HEK293 (cell line): ENCODE measurements around the gene FLYWCH1.

ENCODE experiments used
- CTCF ChIA-PET: fragments of 350-600 bp; formaldehyde crosslinking; extraction: SDS; loops from one replicate; lab custom pipeline; 2021; ENCODE audit warnings: antibody characterized with exemption; lab: Yijun Ruan, JAX
- POLR2A ChIA-PET: fragments of 300-600 bp; formaldehyde crosslinking; extraction: SDS; loops from one replicate; lab custom pipeline; 2020; ENCODE audit warnings: antibody characterized with exemption, inconsistent platforms; lab: Yijun Ruan, JAX
- H3K27ac ChIP-seq: fragments of 200-500 bp; sonication (Bioruptor generic); 2 replicates; pipeline ENCODE4 v1.5.1; 2014; ENCODE audit warnings: low read depth, low read length, control low read depth, inconsistent platforms; ENCODE audit errors: extremely low read depth
- H3K36me3 ChIP-seq, 2 experiments: fragments of 200-500 bp in 1 of 2; sonication (Bioruptor generic) in 1 of 2; 1 replicate in 1 of 2; 2 replicates in 1 of 2; pipeline ENCODE4 v1.5.1; 2014 to 2017; ENCODE audit warnings: inconsistent platforms in 2 of 2, low read length in 2 of 2; ENCODE audit not compliant: control insufficient read depth in 2 of 2, insufficient read depth in 1 of 2
- H3K4me1 ChIP-seq: fragments of 200-500 bp; sonication (Bioruptor generic); 2 replicates; pipeline ENCODE4 v1.5.1; 2014; ENCODE audit warnings: mild to moderate bottlenecking, low read length, inconsistent platforms; ENCODE audit not compliant: control insufficient read depth, insufficient read depth
- H3K4me3 ChIP-seq: 2 replicates; pipeline ENCODE4 v1.5.1; 2011; ENCODE audit warnings: low read depth, mild to moderate bottlenecking, control low read depth, low read length, moderate library complexity
- H3K9me3 ChIP-seq: fragments of 200-500 bp; sonication (Bioruptor generic); 2 replicates; pipeline ENCODE4 v1.5.1; 2014; ENCODE audit warnings: low read depth, low read length, inconsistent platforms; ENCODE audit not compliant: control insufficient read depth, insufficient read depth
- KLF7 ChIP-seq: fragments of 450-650 bp; formaldehyde crosslinking; IDR thresholded peaks from 2 replicates; pipeline ENCODE4 v1.5.1; 2016; ENCODE audit warnings: missing biosample characterization, missing genetic modification characterization, borderline replicate concordance
- KLF9 ChIP-seq: fragments of 450-650 bp; formaldehyde crosslinking; IDR thresholded peaks from 2 replicates; pipeline ENCODE4 v1.5.1; 2016; ENCODE audit warnings: missing biosample characterization, missing genetic modification characterization, low read depth
- PRDM1 ChIP-seq: fragments of 450-650 bp; formaldehyde crosslinking; IDR thresholded peaks from 2 replicates; pipeline ENCODE4; 2016; ENCODE audit warnings: missing biosample characterization, missing genetic modification characterization
- PRDM6 ChIP-seq: fragments of 450-650 bp; formaldehyde crosslinking; IDR thresholded peaks from 2 replicates; pipeline ENCODE4 v1.5.1; 2017; ENCODE audit warnings: missing biosample characterization, missing genetic modification characterization
- TCF7L2 ChIP-seq: IDR thresholded peaks from 2 replicates; pipeline ENCODE4 v1.6.1; 2011; ENCODE audit warnings: low read depth, mild to moderate bottlenecking, inconsistent platforms, low read length, moderate library complexity, borderline replicate concordance
- TSHZ1 ChIP-seq: fragments of 450-650 bp; formaldehyde crosslinking; IDR thresholded peaks from 2 replicates; pipeline ENCODE4 v1.5.1; 2016; ENCODE audit warnings: missing biosample characterization, missing genetic modification characterization, borderline replicate concordance
- YY2 ChIP-seq: fragments of 450-650 bp; formaldehyde crosslinking; IDR thresholded peaks from 2 replicates; pipeline ENCODE4 v1.5.1; 2016; ENCODE audit warnings: missing biosample characterization, missing genetic modification characterization
- ZNF132 ChIP-seq: fragments of 450-650 bp; formaldehyde crosslinking; IDR thresholded peaks from 2 replicates; pipeline ENCODE4 v1.5.1; 2017; ENCODE audit warnings: missing biosample characterization, missing genetic modification characterization, borderline replicate concordance
- ZNF148 ChIP-seq: fragments of 450-650 bp; formaldehyde crosslinking; IDR thresholded peaks from 2 replicates; pipeline ENCODE4 v1.5.0; 2017; ENCODE audit warnings: missing biosample characterization, missing genetic modification characterization, borderline replicate concordance
- ZNF155 ChIP-seq: fragments of 450-650 bp; formaldehyde crosslinking; IDR thresholded peaks from 2 replicates; pipeline ENCODE4 v1.5.1; 2016; ENCODE audit warnings: missing biosample characterization, missing genetic modification characterization
- ZNF18 ChIP-seq: fragments of 450-650 bp; formaldehyde crosslinking; IDR thresholded peaks from 2 replicates; pipeline ENCODE4 v1.5.1; 2016; ENCODE audit warnings: missing biosample characterization, missing genetic modification characterization
- ZNF19 ChIP-seq: fragments of 450-650 bp; formaldehyde crosslinking; IDR thresholded peaks from 2 replicates; pipeline ENCODE4; 2016; ENCODE audit warnings: missing biosample characterization, missing genetic modification characterization, low read depth
- ZNF335 ChIP-seq: fragments of 450-650 bp; formaldehyde crosslinking; conservative IDR thresholded peaks from 2 replicates; pipeline ENCODE4 v1.5.1; 2016; ENCODE audit warnings: missing biosample characterization, missing genetic modification characterization
- ZNF37A ChIP-seq: fragments of 450-650 bp; IDR thresholded peaks from 2 replicates; pipeline ENCODE4 v1.5.1; 2018; ENCODE audit warnings: missing biosample characterization, missing genetic modification characterization
- ZNF398 ChIP-seq: fragments of 450-650 bp; formaldehyde crosslinking; IDR thresholded peaks from 2 replicates; pipeline ENCODE4 v1.5.1; 2017; ENCODE audit warnings: missing biosample characterization, missing genetic modification characterization
- ZNF416 ChIP-seq: fragments of 450-650 bp; formaldehyde crosslinking; IDR thresholded peaks from 2 replicates; pipeline ENCODE4 v1.5.1; 2016; ENCODE audit warnings: missing biosample characterization, missing genetic modification characterization
- ZNF561 ChIP-seq: fragments of 450-650 bp; IDR thresholded peaks from 2 replicates; pipeline ENCODE4 v1.5.1; 2018; ENCODE audit warnings: missing biosample characterization, missing genetic modification characterization, borderline replicate concordance
- ZNF623 ChIP-seq: fragments of 450-650 bp; formaldehyde crosslinking; IDR thresholded peaks from 2 replicates; pipeline ENCODE4 v1.5.1; 2016; ENCODE audit warnings: missing biosample characterization, missing genetic modification characterization
- ZNF654 ChIP-seq: fragments of 450-650 bp; formaldehyde crosslinking; IDR thresholded peaks from 2 replicates; pipeline ENCODE4 v1.5.1; 2016; ENCODE audit warnings: low read depth, missing biosample characterization, missing genetic modification characterization
- ZNF670 ChIP-seq: fragments of 450-650 bp; formaldehyde crosslinking; IDR thresholded peaks from 2 replicates; pipeline ENCODE4 v1.5.1; 2016; ENCODE audit warnings: missing biosample characterization, missing genetic modification characterization, low read depth
- TF ChIP-seq, protein P1 (sequence below): fragments of 450-650 bp; formaldehyde crosslinking; IDR thresholded peaks from 2 replicates; pipeline ENCODE4 v1.5.1; 2016; ENCODE audit warnings: missing biosample characterization, missing genetic modification characterization, borderline replicate concordance
- TF ChIP-seq, protein P2 (sequence below): fragments of 450-650 bp; formaldehyde crosslinking; optimal IDR thresholded peaks from 2 replicates; pipeline ENCODE3; 2016; ENCODE audit warnings: missing biosample characterization, mild to moderate bottlenecking, missing genetic modification characterization

Gene FLYWCH1

DNA sequence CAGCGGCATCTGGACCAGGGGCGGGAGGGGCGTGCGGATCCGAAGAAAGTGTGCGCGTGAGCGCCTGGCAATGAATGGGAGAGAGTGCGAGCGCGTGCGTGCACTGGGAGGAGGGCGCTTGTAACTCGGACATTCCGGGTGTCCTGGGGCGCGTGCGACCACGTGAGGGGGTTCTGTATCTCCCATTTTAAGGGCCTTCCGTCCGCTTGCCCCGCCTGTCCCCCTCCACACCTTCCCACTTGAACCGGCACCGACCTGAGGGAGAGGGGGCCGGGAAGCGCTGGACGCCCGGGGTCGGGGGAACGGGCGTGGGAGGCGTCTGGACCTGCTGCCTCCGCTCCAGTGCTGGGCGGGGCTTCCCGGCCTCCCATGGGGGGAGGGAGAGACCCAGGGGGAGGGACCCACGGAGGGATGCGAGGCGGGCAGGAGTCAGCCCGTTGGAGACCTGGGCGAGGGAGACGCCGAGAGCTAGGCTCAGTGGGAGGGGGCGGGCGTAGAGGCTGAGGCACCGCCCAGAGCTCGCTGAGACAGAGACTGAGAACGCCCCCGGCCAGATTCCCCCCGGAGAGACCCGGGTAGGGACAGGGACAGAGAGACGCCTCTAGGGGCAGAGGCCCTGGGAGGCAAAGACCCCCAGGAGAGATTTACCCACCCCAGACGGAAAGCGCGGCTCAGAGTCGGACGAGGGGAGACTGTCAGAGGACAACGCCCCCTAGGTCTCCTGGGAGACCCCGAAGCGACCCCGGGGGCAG, 52.2 kb downstream of the FLYWCH1 start, which contains the start of gene KREMEN2:
Gene KREMEN2, plus strand, starts transcription at position 553 of the 752 bp plus-strand sequence. CDS start 246 bp downstream, outside the sequence.
- Histone ChIP-seq H3K9me3 (no peaks in the 10 kb centered on the region), H3K36me3 (no peaks in the 10 kb centered on the region), H3K4me3 (peak within 1 kb of the TSS; percentile 37), H3K27ac (peak within 1 kb of the TSS; percentile 12; the same call in 1 of the 2 replicates), H3K4me1 (peaks cover 6% of the 10 kb centered on the region)
- POLR2A ChIA-PET, result interaction anchor here (0.7 to 2.7 kb wide), 7 partner anchors 17 to 185 kb away, joined by 3 to 25 read pairs (median 4); partner anchors contain the start of genes FLYWCH1, FLYWCH2, PKMYT1 and TNFRSF12A
- CTCF ChIA-PET, result interaction anchor here (0.5 to 2.0 kb wide), 2 partner anchors 15 to 96 kb away, joined by 4 to 9 read pairs; no protein-coding TSS in a partner anchor
- TF ChIP-seq TSHZ1 (tag by site-specific recombination) (no peak), ZNF132 (tag by site-specific recombination) (no peak), ZNF654 (tag by site-specific recombination) (no peak), KLF7 (no peak), ZNF18 (tag by site-specific recombination) (peak; percentile 64; the same call in 1 of the 2 replicates), ZNF670 (tag by site-specific recombination) (no peak), ZNF19 (no peak), KLF9 (peak; percentile 74), ZNF37A (no peak), ZNF416 (no peak), YY2 (tag by site-specific recombination) (no peak), ZNF561 (0 out of 2 replicates have a peak, but pooled peaks have one; percentile 82), ZNF148 (tag by site-specific recombination) (no peak), ZNF335 (tag by site-specific recombination) (peak; percentile 90), ZNF155 (tag by site-specific recombination) (no peak), ZNF623 (tag by site-specific recombination) (no peak), ZNF398 (tag by site-specific recombination) (peak; percentile 85), PRDM6 (no peak), TCF7L2 (no peak), PRDM1 (tag by site-specific recombination) (peak; percentile 92)
- TF ChIP-seq, protein P1, sequence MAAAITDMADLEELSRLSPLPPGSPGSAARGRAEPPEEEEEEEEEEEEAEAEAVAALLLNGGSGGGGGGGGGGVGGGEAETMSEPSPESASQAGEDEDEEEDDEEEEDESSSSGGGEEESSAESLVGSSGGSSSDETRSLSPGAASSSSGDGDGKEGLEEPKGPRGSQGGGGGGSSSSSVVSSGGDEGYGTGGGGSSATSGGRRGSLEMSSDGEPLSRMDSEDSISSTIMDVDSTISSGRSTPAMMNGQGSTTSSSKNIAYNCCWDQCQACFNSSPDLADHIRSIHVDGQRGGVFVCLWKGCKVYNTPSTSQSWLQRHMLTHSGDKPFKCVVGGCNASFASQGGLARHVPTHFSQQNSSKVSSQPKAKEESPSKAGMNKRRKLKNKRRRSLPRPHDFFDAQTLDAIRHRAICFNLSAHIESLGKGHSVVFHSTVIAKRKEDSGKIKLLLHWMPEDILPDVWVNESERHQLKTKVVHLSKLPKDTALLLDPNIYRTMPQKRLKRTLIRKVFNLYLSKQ (tag by site-specific recombination), result no peak
- TF ChIP-seq, protein P2, sequence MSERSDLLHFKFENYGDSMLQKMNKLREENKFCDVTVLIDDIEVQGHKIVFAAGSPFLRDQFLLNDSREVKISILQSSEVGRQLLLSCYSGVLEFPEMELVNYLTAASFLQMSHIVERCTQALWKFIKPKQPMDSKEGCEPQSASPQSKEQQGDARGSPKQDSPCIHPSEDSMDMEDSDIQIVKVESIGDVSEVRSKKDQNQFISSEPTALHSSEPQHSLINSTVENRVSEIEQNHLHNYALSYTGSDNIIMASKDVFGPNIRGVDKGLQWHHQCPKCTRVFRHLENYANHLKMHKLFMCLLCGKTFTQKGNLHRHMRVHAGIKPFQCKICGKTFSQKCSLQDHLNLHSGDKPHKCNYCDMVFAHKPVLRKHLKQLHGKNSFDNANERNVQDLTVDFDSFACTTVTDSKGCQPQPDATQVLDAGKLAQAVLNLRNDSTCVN (tag by site-specific recombination), result peak; percentile 95
